GM23338 (cell line): Measurements from ENCODE around the gene TTLL3. TPM values are rescaled to one million over a fixed set of nuclear protein-coding genes. Genes with fewer than 3 reads are reported as not detected.

Experiments used
- ATAC-seq: fragments of 200-7000 bp; cut with Tn5 transposase; 3 replicates; pipeline ENCODE4 v1.9.1; 2020
- DNase-seq: peaks from one replicate; pipeline ENCODE4 v3.0.0-alpha.2; 2015; ENCODE audit warnings: low spot score
- H2AFZ ChIP-seq: fragments of 200-600 bp; sonication (generic); 2 replicates; pipeline ENCODE4 v1.8.0; 2016; ENCODE audit warnings: antibody characterized with exemption, mild to moderate bottlenecking, moderate library complexity
- H3F3A ChIP-seq: fragments of 200-600 bp; sonication (generic); replicated peaks from 2 replicates; pipeline ENCODE4 v1.8.0; 2017; ENCODE audit warnings: antibody characterized with exemption, mixed run types, low read depth
- H3K27ac ChIP-seq: fragments of 200-600 bp; sonication (generic); 2 replicates; pipeline ENCODE4 v1.6.1; 2016; ENCODE audit warnings: low read depth
- H3K27me3 ChIP-seq: fragments of 200-600 bp; sonication (generic); 2 replicates; pipeline ENCODE4 v1.8.0; 2016; ENCODE audit warnings: mild to moderate bottlenecking, mixed run types, moderate library complexity; ENCODE audit not compliant: insufficient read depth
- H3K36me3 ChIP-seq: fragments of 200-600 bp; sonication (generic); 2 replicates; pipeline ENCODE4 v1.8.0; 2016; ENCODE audit warnings: mild to moderate bottlenecking; ENCODE audit not compliant: insufficient read depth
- H3K4me1 ChIP-seq: fragments of 200-600 bp; sonication (generic); 2 replicates; pipeline ENCODE4 v1.8.0; 2016; ENCODE audit warnings: mild to moderate bottlenecking, moderate library complexity; ENCODE audit not compliant: insufficient read depth
- H3K4me2 ChIP-seq: fragments of 200-600 bp; sonication (generic); 2 replicates; pipeline ENCODE4 v1.7.1; 2017; ENCODE audit warnings: mixed run types
- H3K4me3 ChIP-seq: fragments of 200-600 bp; sonication (generic); 2 replicates; pipeline ENCODE4 v1.6.1; 2016; ENCODE audit warnings: mixed run types
- H3K79me2 ChIP-seq: fragments of 200-600 bp; sonication (generic); replicated peaks from 2 replicates; pipeline ENCODE4 v1.8.0; 2017; ENCODE audit warnings: mild to moderate bottlenecking; ENCODE audit not compliant: insufficient read depth
- H3K9me2 ChIP-seq: fragments of 200-600 bp; sonication (generic); 2 replicates; pipeline ENCODE4 v1.8.0; 2017; ENCODE audit not compliant: insufficient read depth
- H4K20me1 ChIP-seq: fragments of 200-600 bp; sonication (generic); replicated peaks from 2 replicates; pipeline ENCODE4 v1.8.0; 2017; ENCODE audit warnings: mild to moderate bottlenecking; ENCODE audit not compliant: insufficient read depth
- H3K27ac Mint-ChIP-seq: 2 replicates; pipeline ENCODE4 v1.8.0; 2020; ENCODE audit warnings: inconsistent platforms, mild to moderate bottlenecking, moderate library complexity, mixed read lengths
- H3K27me3 Mint-ChIP-seq: 3 replicates; pipeline ENCODE4 v1.8.0; 2022; ENCODE audit warnings: low read depth, mild to moderate bottlenecking, moderate library complexity, mixed read lengths, inconsistent platforms; ENCODE audit not compliant: insufficient read depth, poor library complexity
- H3K36me3 Mint-ChIP-seq: 3 replicates; pipeline ENCODE4 v1.8.0; 2021; ENCODE audit warnings: low read depth, mild to moderate bottlenecking, inconsistent platforms, moderate library complexity, mixed read lengths
- H3K4me1 Mint-ChIP-seq: 3 replicates; pipeline ENCODE4 v1.8.0; 2020; ENCODE audit warnings: mild to moderate bottlenecking, inconsistent platforms, mixed read lengths
- H3K4me3 Mint-ChIP-seq: 3 replicates; pipeline ENCODE4 v1.8.0; 2021; ENCODE audit warnings: moderate library complexity, mild to moderate bottlenecking, inconsistent platforms, mixed read lengths
- H3K9me3 Mint-ChIP-seq: 3 replicates; pipeline ENCODE4 v1.8.0; 2020; ENCODE audit warnings: moderate library complexity, mild to moderate bottlenecking, inconsistent platforms, mixed read lengths
- CTCF ChIP-seq, 2 experiments: fragments of 200-600 bp in 1 of 2; sonication (generic) in 1 of 2; conservative IDR thresholded peaks; 2 replicates each; pipeline versions ENCODE4 v1.5.1 to v1.6.1; 2016 to 2017; ENCODE audit warnings: antibody characterized with exemption in 2 of 2, low read depth in 2 of 2, mild to moderate bottlenecking in 2 of 2, moderate library complexity in 1 of 2
- ETS1 ChIP-seq: IDR thresholded peaks from 2 replicates; pipeline ENCODE4 v1.6.1; 2016; ENCODE audit warnings: antibody characterized with exemption
- EZH2 ChIP-seq: fragments of 200-600 bp; sonication (generic); IDR thresholded peaks from one replicate; pipeline ENCODE4 v1.8.0; 2017; ENCODE audit warnings: antibody characterized with exemption, mild to moderate bottlenecking, low read depth; ENCODE audit not compliant: unreplicated experiment
- JUNB ChIP-seq: IDR thresholded peaks from one replicate; pipeline ENCODE4 v1.6.1; 2016; ENCODE audit warnings: antibody characterized with exemption; ENCODE audit not compliant: unreplicated experiment
- NANOG ChIP-seq: IDR thresholded peaks from 2 replicates; pipeline ENCODE4 v1.6.1; 2016; ENCODE audit warnings: antibody characterized with exemption, borderline replicate concordance
- POLR2AphosphoS5 ChIP-seq: IDR thresholded peaks from 2 replicates; pipeline ENCODE4 v1.6.1; 2016; ENCODE audit warnings: antibody characterized with exemption, low read depth
- STAT1 ChIP-seq: IDR thresholded peaks from one replicate; pipeline ENCODE4 v1.6.1; 2016; ENCODE audit warnings: antibody characterized with exemption; ENCODE audit not compliant: unreplicated experiment
- polyA plus RNA-seq: library from polyadenylated mRNA; unstranded; fragments of >200 nt; fragmentation: Nextera tagmentation; extraction: Ambion mirVana; gene quantifications from 2 replicates; pipeline ENCODE4 v1.2.1, GENCODE V29; 2016
- total RNA-seq: library from RNA; depleted of rRNA; stranded (reverse); fragments of >200 nt; shearing (Covaris generic); gene quantifications from 2 replicates; pipeline ENCODE4 v1.2.3, GENCODE V29; 2014
- TF ChIP-seq, protein P1 (sequence below): fragments of 250-450 bp; sonication (Bioruptor Pico); IDR thresholded peaks from 2 replicates; pipeline ENCODE4 v1.5.0; 2020; ENCODE audit warnings: mild to moderate bottlenecking, moderate library complexity

TTLL3 gene
- total and polyA plus RNA-seq, 2 experiments from 2014 or later, result 3.7 to 5.3 TPM

GRCh38 chr3:9797196-9797945 lies 12.7 kb upstream of the TTLL3 start:
- Mint-ChIP-seq H3K9me3 (no peaks in the 10 kb centered on the region), H3K4me1 (peaks cover 9% of the 10 kb centered on the region), H3K27ac (no peak overlapping the region), H3K4me3 (no peak overlapping the region), H3K36me3 (peaks cover 73% of the 10 kb centered on the region), H3K27me3 (peaks cover 10% of the 10 kb centered on the region)
- peaks cover 19% of the 10 kb centered on the region; the same call in 1 of the 2 replicates for H3F3A ChIP-seq
- H3K4me2 ChIP-seq, result no peak overlapping the region
- H3K4me1 ChIP-seq, result peaks cover 6% of the 10 kb centered on the region
- H3K4me3 ChIP-seq, result no peak overlapping the region
- H2AFZ ChIP-seq, result no peak overlapping the region
- peaks cover 12% of the 10 kb centered on the region for H4K20me1 ChIP-seq
- TF ChIP-seq POLR2AphosphoS5 (no peak), CTCF (conservative IDR thresholded peaks at IDR 0.05; ENCODE audit: low read depth in 2 of 2) (no peak), STAT1 (no peak), EZH2 (no peak), JUNB (no peak), ETS1 (no peak), NANOG (no peak)
- TF ChIP-seq, protein P1, sequence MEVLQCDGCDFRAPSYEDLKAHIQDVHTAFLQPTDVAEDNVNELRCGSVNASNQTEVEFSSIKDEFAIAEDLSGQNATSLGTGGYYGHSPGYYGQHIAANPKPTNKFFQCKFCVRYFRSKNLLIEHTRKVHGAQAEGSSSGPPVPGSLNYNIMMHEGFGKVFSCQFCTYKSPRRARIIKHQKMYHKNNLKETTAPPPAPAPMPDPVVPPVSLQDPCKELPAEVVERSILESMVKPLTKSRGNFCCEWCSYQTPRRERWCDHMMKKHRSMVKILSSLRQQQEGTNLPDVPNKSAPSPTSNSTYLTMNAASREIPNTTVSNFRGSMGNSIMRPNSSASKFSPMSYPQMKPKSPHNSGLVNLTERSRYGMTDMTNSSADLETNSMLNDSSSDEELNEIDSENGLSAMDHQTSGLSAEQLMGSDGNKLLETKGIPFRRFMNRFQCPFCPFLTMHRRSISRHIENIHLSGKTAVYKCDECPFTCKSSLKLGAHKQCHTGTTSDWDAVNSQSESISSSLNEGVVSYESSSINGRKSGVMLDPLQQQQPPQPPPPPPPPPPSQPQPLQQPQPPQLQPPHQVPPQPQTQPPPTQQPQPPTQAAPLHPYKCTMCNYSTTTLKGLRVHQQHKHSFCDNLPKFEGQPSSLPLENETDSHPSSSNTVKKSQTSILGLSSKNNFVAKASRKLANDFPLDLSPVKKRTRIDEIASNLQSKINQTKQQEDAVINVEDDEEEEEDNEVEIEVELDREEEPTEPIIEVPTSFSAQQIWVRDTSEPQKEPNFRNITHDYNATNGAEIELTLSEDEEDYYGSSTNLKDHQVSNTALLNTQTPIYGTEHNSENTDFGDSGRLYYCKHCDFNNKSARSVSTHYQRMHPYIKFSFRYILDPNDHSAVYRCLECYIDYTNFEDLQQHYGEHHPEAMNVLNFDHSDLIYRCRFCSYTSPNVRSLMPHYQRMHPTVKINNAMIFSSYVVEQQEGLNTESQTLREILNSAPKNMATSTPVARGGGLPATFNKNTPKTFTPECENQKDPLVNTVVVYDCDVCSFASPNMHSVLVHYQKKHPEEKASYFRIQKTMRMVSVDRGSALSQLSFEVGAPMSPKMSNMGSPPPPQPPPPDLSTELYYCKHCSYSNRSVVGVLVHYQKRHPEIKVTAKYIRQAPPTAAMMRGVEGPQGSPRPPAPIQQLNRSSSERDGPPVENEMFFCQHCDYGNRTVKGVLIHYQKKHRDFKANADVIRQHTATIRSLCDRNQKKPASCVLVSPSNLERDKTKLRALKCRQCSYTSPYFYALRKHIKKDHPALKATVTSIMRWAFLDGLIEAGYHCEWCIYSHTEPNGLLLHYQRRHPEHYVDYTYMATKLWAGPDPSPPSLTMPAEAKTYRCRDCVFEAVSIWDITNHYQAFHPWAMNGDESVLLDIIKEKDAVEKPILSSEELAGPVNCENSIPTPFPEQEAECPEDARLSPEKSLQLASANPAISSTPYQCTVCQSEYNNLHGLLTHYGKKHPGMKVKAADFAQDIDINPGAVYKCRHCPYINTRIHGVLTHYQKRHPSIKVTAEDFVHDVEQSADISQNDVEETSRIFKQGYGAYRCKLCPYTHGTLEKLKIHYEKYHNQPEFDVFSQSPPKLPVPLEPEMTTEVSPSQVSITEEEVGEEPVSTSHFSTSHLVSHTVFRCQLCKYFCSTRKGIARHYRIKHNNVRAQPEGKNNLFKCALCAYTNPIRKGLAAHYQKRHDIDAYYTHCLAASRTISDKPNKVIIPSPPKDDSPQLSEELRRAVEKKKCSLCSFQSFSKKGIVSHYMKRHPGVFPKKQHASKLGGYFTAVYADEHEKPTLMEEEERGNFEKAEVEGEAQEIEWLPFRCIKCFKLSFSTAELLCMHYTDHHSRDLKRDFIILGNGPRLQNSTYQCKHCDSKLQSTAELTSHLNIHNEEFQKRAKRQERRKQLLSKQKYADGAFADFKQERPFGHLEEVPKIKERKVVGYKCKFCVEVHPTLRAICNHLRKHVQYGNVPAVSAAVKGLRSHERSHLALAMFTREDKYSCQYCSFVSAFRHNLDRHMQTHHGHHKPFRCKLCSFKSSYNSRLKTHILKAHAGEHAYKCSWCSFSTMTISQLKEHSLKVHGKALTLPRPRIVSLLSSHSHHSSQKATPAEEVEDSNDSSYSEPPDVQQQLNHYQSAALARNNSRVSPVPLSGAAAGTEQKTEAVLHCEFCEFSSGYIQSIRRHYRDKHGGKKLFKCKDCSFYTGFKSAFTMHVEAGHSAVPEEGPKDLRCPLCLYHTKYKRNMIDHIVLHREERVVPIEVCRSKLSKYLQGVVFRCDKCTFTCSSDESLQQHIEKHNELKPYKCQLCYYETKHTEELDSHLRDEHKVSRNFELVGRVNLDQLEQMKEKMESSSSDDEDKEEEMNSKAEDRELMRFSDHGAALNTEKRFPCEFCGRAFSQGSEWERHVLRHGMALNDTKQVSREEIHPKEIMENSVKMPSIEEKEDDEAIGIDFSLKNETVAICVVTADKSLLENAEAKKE (CRISPR knock-in tag), result no peak
- H3K27me3 ChIP-seq, result no peaks in the 10 kb centered on the region
- no peak overlapping the region for H3K27ac ChIP-seq
- H3K79me2 ChIP-seq, result peaks cover 40% of the 10 kb centered on the region
- H3K9me2 ChIP-seq, result 0 out of 2 replicates have a peak, but pooled peaks cover 3% of the 10 kb centered on the region
- DNase-seq (no peak), ATAC-seq (no peak)
- peaks cover 49% of the 10 kb centered on the region for H3K36me3 ChIP-seq
